ENCODE measurements around the gene BPIFB4. TPM values are rescaled to one million over a fixed set of nuclear protein-coding genes. Genes with fewer than 3 reads are reported as not detected.

Gene BPIFB4
- total RNA-seq, 1 donor from 2014 or later, result not detected

GRCh38 chr20:33132513-33133372 is 53.3 kb downstream of the BPIFB4 start:
- no peak for DNase-seq (ENCODE audit: low read depth)
- H3K4me1 Mint-ChIP-seq (ENCODE audit: low read depth, unreplicated experiment), result peaks cover 3% of the 10 kb centered on the region
- H3K9ac ChIP-seq (ENCODE audit: low read length), result no peak overlapping the region
- peaks cover 22% of the 10 kb centered on the region for H3K27me3 Mint-ChIP-seq (ENCODE audit: low read depth, unreplicated experiment)
- no peaks in the 10 kb centered on the region for H3K36me3 ChIP-seq (ENCODE audit: insufficient read depth, low read length)
- no peaks in the 10 kb centered on the region for H4K20me1 ChIP-seq (ENCODE audit: insufficient read depth, low read length)
- no peaks in the 10 kb centered on the region for H3K36me3 Mint-ChIP-seq (ENCODE audit: low read depth, unreplicated experiment)
- no peaks in the 10 kb centered on the region for H3K79me2 ChIP-seq (ENCODE audit: insufficient read depth, low read length)
- no peak overlapping the region for H3K27ac Mint-ChIP-seq (ENCODE audit: unreplicated experiment)
- peaks cover 2% of the 10 kb centered on the region for H3K27me3 ChIP-seq (ENCODE audit: insufficient read depth, low read length)
- H3K9me3 ChIP-seq (ENCODE audit: insufficient read depth, low read depth, low read length), result no peaks in the 10 kb centered on the region
- H3K4me2 ChIP-seq (ENCODE audit: low read length), result no peak overlapping the region
- H2AFZ ChIP-seq (ENCODE audit: low read depth, low read length), result no peak overlapping the region
- TF ChIP-seq CTCF (IDR thresholded peaks at IDR 0.05; ENCODE audit: insufficient read depth, low read depth, low read length) (no peak), EZH2 (IDR thresholded peaks at IDR 0.05; ENCODE audit: insufficient read depth, low read length) (no peak)
- H3K27ac ChIP-seq (ENCODE audit: low read depth, low read length), result no peak overlapping the region
- no peak for FAIRE-seq
- peaks cover 8% of the 10 kb centered on the region for H3K9me3 Mint-ChIP-seq (ENCODE audit: unreplicated experiment)
- no peak overlapping the region for H3K4me3 Mint-ChIP-seq (ENCODE audit: unreplicated experiment)
- H3K4me3 ChIP-seq (ENCODE audit: insufficient read depth, low read depth, low read length), result no peak overlapping the region
- no peaks in the 10 kb centered on the region for H3K4me1 ChIP-seq (ENCODE audit: insufficient read depth, low read length)

- FAIRE-seq, result no peak
- no peaks in the 10 kb centered on the region for H4K20me1 ChIP-seq (ENCODE audit: insufficient read depth, low read length)
- Mint-ChIP-seq H3K4me1 (ENCODE audit: low read depth, unreplicated experiment) (peaks cover 3% of the 10 kb centered on the region), H3K27ac (ENCODE audit: unreplicated experiment) (no peak overlapping the region), H3K4me3 (ENCODE audit: unreplicated experiment) (no peak overlapping the region), H3K9me3 (ENCODE audit: unreplicated experiment) (peaks cover 8% of the 10 kb centered on the region), H3K27me3 (ENCODE audit: low read depth, unreplicated experiment) (peaks cover 20% of the 10 kb centered on the region), H3K36me3 (ENCODE audit: low read depth, unreplicated experiment) (no peaks in the 10 kb centered on the region)
- no peak overlapping the region for H3K4me2 ChIP-seq (ENCODE audit: low read length)
- TF ChIP-seq EZH2 (IDR thresholded peaks at IDR 0.05; ENCODE audit: insufficient read depth, low read length) (no peak), CTCF (IDR thresholded peaks at IDR 0.05; ENCODE audit: insufficient read depth, low read depth, low read length) (no peak)
- H3K4me3 ChIP-seq (ENCODE audit: insufficient read depth, low read depth, low read length), result no peak overlapping the region
- no peaks in the 10 kb centered on the region for H3K9me3 ChIP-seq (ENCODE audit: insufficient read depth, low read depth, low read length)
- no peak for DNase-seq (ENCODE audit: low read depth)
- no peaks in the 10 kb centered on the region for H3K36me3 ChIP-seq (ENCODE audit: insufficient read depth, low read length)
- no peak overlapping the region for H3K27ac ChIP-seq (ENCODE audit: low read depth, low read length)
- no peak overlapping the region for H3K9ac ChIP-seq (ENCODE audit: low read length)
- no peak overlapping the region for H2AFZ ChIP-seq (ENCODE audit: low read depth, low read length)
- peaks cover 2% of the 10 kb centered on the region for H3K27me3 ChIP-seq (ENCODE audit: insufficient read depth, low read length)
- H3K79me2 ChIP-seq (ENCODE audit: insufficient read depth, low read length), result no peaks in the 10 kb centered on the region
- H3K4me1 ChIP-seq (ENCODE audit: insufficient read depth, low read length), result no peaks in the 10 kb centered on the region
Observed at GRCh38 chr20:33133373-33133941, 54.0 kb downstream of the BPIFB4 start.

- Histone ChIP-seq H3K79me2 (ENCODE audit: insufficient read depth, low read length) (no peaks in the 10 kb centered on the region), H2AFZ (ENCODE audit: low read depth, low read length) (no peak overlapping the region), H3K27ac (ENCODE audit: low read depth, low read length) (no peak overlapping the region), H3K9ac (ENCODE audit: low read length) (no peak overlapping the region), H3K9me3 (ENCODE audit: insufficient read depth, low read depth, low read length) (peaks cover 3% of the 10 kb centered on the region), H3K27me3 (ENCODE audit: insufficient read depth, low read length) (no peaks in the 10 kb centered on the region), H3K4me2 (ENCODE audit: low read length) (no peak overlapping the region), H3K4me3 (ENCODE audit: insufficient read depth, low read depth, low read length) (no peak overlapping the region), H4K20me1 (ENCODE audit: insufficient read depth, low read length) (no peaks in the 10 kb centered on the region), H3K4me1 (ENCODE audit: insufficient read depth, low read length) (no peaks in the 10 kb centered on the region), H3K36me3 (ENCODE audit: insufficient read depth, low read length) (no peaks in the 10 kb centered on the region)
- no peak overlapping the region for H3K4me3 Mint-ChIP-seq (ENCODE audit: unreplicated experiment)
- H3K27me3 Mint-ChIP-seq (ENCODE audit: low read depth, unreplicated experiment), result peaks cover 18% of the 10 kb centered on the region
- H3K9me3 Mint-ChIP-seq (ENCODE audit: unreplicated experiment), result peaks cover 8% of the 10 kb centered on the region
- H3K27ac Mint-ChIP-seq (ENCODE audit: unreplicated experiment), result no peak overlapping the region
- no peak for DNase-seq (ENCODE audit: low read depth)
- no peak for FAIRE-seq
- no peaks in the 10 kb centered on the region for H3K36me3 Mint-ChIP-seq (ENCODE audit: low read depth, unreplicated experiment)
- TF ChIP-seq EZH2 (IDR thresholded peaks at IDR 0.05; ENCODE audit: insufficient read depth, low read length) (no peak), CTCF (IDR thresholded peaks at IDR 0.05; ENCODE audit: insufficient read depth, low read depth, low read length) (no peak)
- peaks cover 3% of the 10 kb centered on the region for H3K4me1 Mint-ChIP-seq (ENCODE audit: low read depth, unreplicated experiment)
Observed at GRCh38 chr20:33137195-33137594, 57.8 kb downstream of the BPIFB4 start.
